Lower leg skin (tissue), 4 donors: Measurements from ENCODE around the gene LDLRAD3. TPM values are rescaled to one million over a fixed set of nuclear protein-coding genes. Genes with fewer than 3 reads are reported as not detected.

Experiments
- DNase-seq, 2 donors: peaks; one replicate each; pipeline ENCODE4 v3.0.0-alpha.2; 2019; ENCODE audit warnings: low spot score in 2 of 2
- H3K4me3 ChIP-seq: fragments of 200-600 bp; sonication (generic); 2 replicates; pipeline ENCODE4 v1.5.1; 2017; ENCODE audit warnings: mild to moderate bottlenecking, low read depth; ENCODE audit not compliant: poor library complexity, severe bottlenecking
- CTCF ChIP-seq, 3 donors: fragments of 450-650 bp; IDR thresholded peaks; one replicate each; pipeline ENCODE4 v1.5.1; 2016; ENCODE audit warnings: antibody characterized with exemption in 3 of 3, mild to moderate bottlenecking in 3 of 3, moderate library complexity in 2 of 3
- POLR2A ChIP-seq, 2 donors: fragments of 450-650 bp; IDR thresholded peaks; one replicate each; pipeline ENCODE4 v1.6.1; 2016 to 2017; ENCODE audit warnings: antibody characterized with exemption in 2 of 2, mild to moderate bottlenecking in 1 of 2, moderate library complexity in 1 of 2
- WGBS, 2 donors: methylation state at CpG; one replicate each; pipeline ENCODE4 v1.1.5; 2018; 5-methylcytosine and 5-hydroxymethylcytosine counted together
- intact Hi-C: fragments of 100-400 bp; cut with DNase I; formaldehyde crosslinking; loops from one replicate; pipeline ENCODE4 v1.15.0; 2023; ENCODE audit warnings: low total_unique reads
- total RNA-seq, 4 donors: library from RNA; depleted of rRNA; stranded (reverse); fragments of >200 nt; gene quantifications; one replicate each; pipeline ENCODE4 v1.1.0, GENCODE V29; 2016

Gene LDLRAD3
- total RNA-seq, 4 donors from 2014 or later: 18.6 to 42.6 (median 25.5) TPM

DNA sequence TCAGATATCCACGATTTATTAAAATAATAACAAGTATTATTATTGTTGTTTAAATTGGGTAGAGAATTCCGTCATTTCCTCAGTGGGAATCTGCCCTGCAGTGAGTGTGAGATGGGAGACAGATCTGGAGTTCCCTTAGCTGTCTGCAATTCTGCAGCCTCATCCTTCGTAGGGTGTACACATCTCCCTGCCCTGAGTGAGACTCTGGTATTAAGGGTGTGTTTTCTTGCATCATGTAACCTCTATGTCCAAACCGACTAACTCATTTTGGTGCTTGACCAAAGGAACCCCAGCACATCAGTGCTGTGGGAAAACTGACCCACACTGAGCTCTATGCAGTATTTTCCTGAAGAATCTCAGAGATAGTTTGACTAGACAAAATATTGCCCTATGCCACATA lies 157.6 kb downstream of the LDLRAD3 start:
- 91 to 95% methylated on average over 4 of the region's 4 CpGs for WGBS, 2 donors
- intact Hi-C loops: no loop called here
- no peak for TF ChIP-seq CTCF (IDR thresholded peaks at IDR 0.05)
- no peak for TF ChIP-seq POLR2A (IDR thresholded peaks at IDR 0.05)
- H3K4me3 ChIP-seq: no peak overlapping the region
- DNase-seq: no peak

- no peak for DNase-seq
- TF ChIP-seq CTCF (IDR thresholded peaks at IDR 0.05): no peak
- no peak for TF ChIP-seq POLR2A (IDR thresholded peaks at IDR 0.05)
- H3K4me3 ChIP-seq: no peak overlapping the region
- WGBS, 2 donors: 90 to 91% methylated on average over 5 of the region's 5 CpGs
- intact Hi-C loops: no loop called here
Observed at GRCh38 chr11:36102868-36103267, 159.0 kb downstream of the LDLRAD3 start.

DNA sequence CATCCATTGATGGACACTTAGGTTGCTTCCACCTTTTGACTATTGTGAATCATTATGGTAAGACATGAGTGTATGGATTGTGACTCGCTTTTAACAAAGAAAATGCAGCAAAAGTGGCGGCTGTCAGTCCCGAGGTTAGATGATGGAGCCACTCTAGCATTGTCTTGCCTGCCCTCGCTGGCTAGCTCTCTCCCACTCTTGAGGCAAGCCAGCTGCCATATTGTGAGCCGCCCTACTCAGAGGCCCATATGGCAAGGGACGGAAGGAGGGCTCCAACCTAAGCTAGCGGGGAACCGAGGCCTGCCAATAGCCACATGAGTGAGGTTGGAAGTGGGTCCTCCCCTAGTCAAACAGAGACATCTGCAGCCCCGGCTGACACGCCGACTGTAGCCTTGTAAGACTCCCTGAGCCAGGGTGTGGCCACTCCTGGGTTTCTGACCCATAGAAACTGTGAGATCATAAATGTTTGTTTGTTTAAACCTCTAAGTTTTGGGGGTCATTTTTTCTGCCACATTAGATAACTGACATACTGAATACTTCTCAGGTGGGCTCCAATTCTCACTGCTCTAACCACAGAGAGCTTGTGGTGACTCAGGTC lies 160.2 kb downstream of the LDLRAD3 start:
- intact Hi-C loops: no loop called here
- 88 to 95% methylated on average over 11 of the region's 11 CpGs for WGBS, 2 donors
- TF ChIP-seq POLR2A (IDR thresholded peaks at IDR 0.05): no peak
- TF ChIP-seq CTCF (IDR thresholded peaks at IDR 0.05): no peak
- DNase-seq: no peak
- no peak overlapping the region for H3K4me3 ChIP-seq

- H3K4me3 ChIP-seq: no peak overlapping the region
- TF ChIP-seq POLR2A (IDR thresholded peaks at IDR 0.05) (no peak), CTCF (IDR thresholded peaks at IDR 0.05) (no peak)
- intact Hi-C loops: no loop called here
- 85 to 89% methylated on average over 4 of the region's 4 CpGs for WGBS, 2 donors
- DNase-seq: no peak
Observed at GRCh38 chr11:36104660-36104992, 160.8 kb downstream of the LDLRAD3 start.

DNA sequence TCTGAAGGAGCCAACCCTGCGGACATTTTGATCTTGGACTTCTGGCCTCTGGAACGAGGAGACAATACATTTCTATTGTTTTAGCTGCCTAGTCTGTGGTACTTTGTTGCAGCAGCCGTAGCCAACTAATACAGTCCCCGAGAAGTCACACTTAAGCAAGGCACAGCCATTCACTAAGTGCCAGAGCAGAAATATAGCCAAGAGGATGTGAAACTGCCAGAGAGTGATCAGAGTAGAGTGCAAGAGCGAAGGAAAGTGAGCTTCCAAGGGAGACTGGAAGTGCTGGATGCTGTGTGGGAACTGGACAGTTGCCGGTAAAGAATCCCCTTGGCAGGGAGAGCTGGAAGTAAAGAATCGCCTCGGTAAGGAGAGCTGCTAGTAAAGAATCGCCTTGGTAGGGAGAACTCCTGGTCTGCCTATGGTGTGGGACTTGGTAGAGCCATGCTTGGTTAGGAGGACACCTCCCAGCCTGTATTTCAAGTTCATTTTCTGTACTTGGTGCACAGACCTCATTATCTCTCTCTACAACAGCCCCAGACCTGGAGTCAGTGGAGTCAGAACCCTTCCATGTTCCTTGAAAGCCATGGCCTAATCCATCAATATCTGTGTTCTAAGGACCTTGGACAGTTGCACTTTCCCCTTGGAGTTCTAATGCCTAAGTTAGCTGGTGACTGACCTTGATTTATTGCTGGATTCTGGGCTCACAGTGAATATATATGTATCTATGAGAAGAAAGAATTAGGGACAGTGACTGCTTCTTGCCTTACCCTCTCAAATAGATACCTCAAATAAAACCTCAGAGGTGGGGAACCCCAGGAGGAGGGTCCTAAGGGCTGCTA lies 162.1 kb downstream of the LDLRAD3 start:
- intact Hi-C loops: no loop called here
- DNase-seq: no peak
- no peak overlapping the region for H3K4me3 ChIP-seq
- WGBS, 2 donors: 88 to 90% methylated on average over 9 of the region's 9 CpGs
- TF ChIP-seq POLR2A (IDR thresholded peaks at IDR 0.05): no peak
- no peak for TF ChIP-seq CTCF (IDR thresholded peaks at IDR 0.05)
